GM06990 (cell line): ENCODE results near the gene EDC3.
A peak's percentile ranks its signal among the peaks of the same experiment; 100 is the strongest.
"Not testable (repeated sequence)": the region's sequence is repeated elsewhere in the genome, so short reads cannot be mapped to it uniquely, and the experiment has no call there.

Experiments
- DNase-seq: peaks from one replicate; pipeline ENCODE4 v3.0.0-alpha.2; 2011; ENCODE audit not compliant: insufficient read length; ENCODE audit errors: extremely low read depth
- H3K27me3 ChIP-seq: replicated peaks from 2 replicates; pipeline ENCODE4 v1.6.0; 2011; ENCODE audit warnings: low read length; ENCODE audit not compliant: control insufficient read depth, insufficient read depth
- H3K36me3 ChIP-seq: 2 replicates; pipeline ENCODE4 v1.5.1; 2011; ENCODE audit warnings: low read length; ENCODE audit not compliant: control insufficient read depth, insufficient read depth
- H3K4me3 ChIP-seq: replicated peaks from 2 replicates; pipeline ENCODE4 v1.5.1; 2011; ENCODE audit warnings: low read depth, mild to moderate bottlenecking, control low read depth, low read length
- CTCF ChIP-seq: IDR thresholded peaks from 2 replicates; pipeline ENCODE4 v1.5.1; 2011; ENCODE audit warnings: low read length, control low read depth, mild to moderate bottlenecking, inconsistent platforms; ENCODE audit not compliant: insufficient read depth, poor library complexity, severe bottlenecking

EDC3 gene, protein sequence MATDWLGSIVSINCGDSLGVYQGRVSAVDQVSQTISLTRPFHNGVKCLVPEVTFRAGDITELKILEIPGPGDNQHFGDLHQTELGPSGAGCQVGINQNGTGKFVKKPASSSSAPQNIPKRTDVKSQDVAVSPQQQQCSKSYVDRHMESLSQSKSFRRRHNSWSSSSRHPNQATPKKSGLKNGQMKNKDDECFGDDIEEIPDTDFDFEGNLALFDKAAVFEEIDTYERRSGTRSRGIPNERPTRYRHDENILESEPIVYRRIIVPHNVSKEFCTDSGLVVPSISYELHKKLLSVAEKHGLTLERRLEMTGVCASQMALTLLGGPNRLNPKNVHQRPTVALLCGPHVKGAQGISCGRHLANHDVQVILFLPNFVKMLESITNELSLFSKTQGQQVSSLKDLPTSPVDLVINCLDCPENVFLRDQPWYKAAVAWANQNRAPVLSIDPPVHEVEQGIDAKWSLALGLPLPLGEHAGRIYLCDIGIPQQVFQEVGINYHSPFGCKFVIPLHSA

GRCh38 chr15:74695597-74696397 is at the start of gene EDC3:
Gene EDC3, minus strand, starts transcription at chr15:74696024. Its CDS starts 20,900 bp downstream, at chr15:74675124.
- DNase-seq: peak; percentile 82
- H3K27me3 ChIP-seq: no peaks in the 10 kb centered on the region
- H3K36me3 ChIP-seq: no peaks in the 10 kb centered on the region
- H3K4me3 ChIP-seq: peak within 1 kb of the TSS; percentile 93
- no peak for TF ChIP-seq CTCF

DNA sequence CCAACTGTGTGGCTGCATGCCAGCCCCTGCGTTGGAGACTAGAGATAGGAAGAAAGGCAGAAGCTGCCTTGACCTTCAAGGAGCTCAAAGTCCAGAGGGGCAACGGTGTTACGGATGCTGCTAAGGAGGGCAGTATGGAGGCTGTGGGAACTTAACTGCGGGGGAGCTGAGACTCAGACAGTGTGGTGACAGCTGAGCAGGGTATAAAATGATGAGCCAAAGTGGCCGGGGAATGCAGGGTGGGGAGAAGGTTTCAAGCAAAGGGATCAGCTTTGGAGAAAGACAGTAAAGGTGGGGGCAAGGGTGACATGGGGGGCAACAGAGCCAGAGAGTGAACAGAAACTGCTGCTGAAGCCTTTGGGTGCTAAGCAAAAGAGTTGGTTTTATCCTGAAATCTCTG is 46.6 kb upstream of the EDC3 start:
- Histone ChIP-seq H3K27me3 (no peaks in the 10 kb centered on the region), H3K4me3 (no peak overlapping the region), H3K36me3 (no peaks in the 10 kb centered on the region)
- no peak for DNase-seq
- no peak for TF ChIP-seq CTCF

GRCh38 chr15:74738239-74738638 is 42.4 kb upstream of the EDC3 start:
- H3K4me3 ChIP-seq, H3K36me3 ChIP-seq, H3K27me3 ChIP-seq, DNase-seq: not testable (repeated sequence)

- DNase-seq: no peak
- Histone ChIP-seq H3K27me3 (no peaks in the 10 kb centered on the region; the same call in 1 of the 2 replicates), H3K4me3 (no peak overlapping the region), H3K36me3 (no peaks in the 10 kb centered on the region)
- no peak for TF ChIP-seq CTCF
Observed at GRCh38 chr15:74735305-74735704, 39.5 kb upstream of the EDC3 start.

DNA sequence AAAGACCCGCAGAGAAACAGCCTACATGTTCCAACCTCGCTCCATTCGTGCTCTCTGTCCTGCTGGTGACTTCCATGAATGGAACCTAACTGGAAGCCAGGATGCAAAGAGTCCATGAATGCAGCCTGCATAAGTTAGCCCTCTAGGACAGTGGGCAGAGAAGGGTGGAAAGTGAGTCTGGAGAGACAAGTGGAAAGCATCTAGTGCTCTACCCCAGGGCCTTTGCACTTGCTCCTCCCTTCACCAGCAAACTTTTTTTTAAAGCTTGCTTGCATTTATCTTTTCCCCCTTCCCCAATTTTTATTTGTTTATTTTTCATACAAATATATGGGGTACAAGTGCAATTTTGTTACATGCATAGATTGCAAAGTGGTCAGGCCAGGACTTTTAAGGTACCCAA is 37.4 kb upstream of the EDC3 start:
- no peak for TF ChIP-seq CTCF
- Histone ChIP-seq H3K4me3 (no peak overlapping the region), H3K36me3 (no peaks in the 10 kb centered on the region), H3K27me3 (no peaks in the 10 kb centered on the region; the same call in 1 of the 2 replicates)
- no peak for DNase-seq

DNA sequence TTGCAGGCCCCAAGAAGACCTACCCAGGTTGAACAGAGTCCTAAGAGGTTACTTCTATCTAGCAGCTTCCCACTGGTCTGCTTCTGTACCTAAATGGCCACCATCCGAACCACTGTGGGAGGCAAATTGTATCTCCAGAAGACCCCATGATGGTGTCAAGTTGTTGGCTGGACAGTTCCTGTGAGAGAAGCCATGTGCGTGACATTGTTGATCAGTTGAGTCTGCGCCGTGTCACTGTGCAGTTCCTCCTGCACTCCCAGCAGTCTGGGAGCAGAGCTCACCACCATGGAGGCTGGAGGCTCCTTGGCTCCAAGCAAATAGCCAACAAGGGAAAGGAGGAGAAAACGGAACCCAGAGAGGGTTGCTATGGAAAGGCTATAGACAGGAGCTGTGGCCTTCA is 37.0 kb upstream of the EDC3 start:
- no peak for TF ChIP-seq CTCF
- no peak for DNase-seq
- H3K36me3 ChIP-seq: no peaks in the 10 kb centered on the region
- no peaks in the 10 kb centered on the region; the same call in 1 of the 2 replicates for H3K27me3 ChIP-seq
- H3K4me3 ChIP-seq: no peak overlapping the region
